ENCODE measurements around the gene PTPRS.
"Not testable (repeated sequence)": the region's sequence is repeated elsewhere in the genome, so short reads cannot be mapped to it uniquely, and the experiment has no call there.

PTPRS gene

GRCh38 chr19:5333581-5334365 is 6.8 kb downstream of the PTPRS start:
- no peak overlapping the region for H3K4me3 ChIP-seq (ENCODE audit: low read length)
- no peak for TF ChIP-seq ZNF274 (IDR thresholded peaks at IDR 0.05; ENCODE audit: low read depth, low read length)

DNA sequence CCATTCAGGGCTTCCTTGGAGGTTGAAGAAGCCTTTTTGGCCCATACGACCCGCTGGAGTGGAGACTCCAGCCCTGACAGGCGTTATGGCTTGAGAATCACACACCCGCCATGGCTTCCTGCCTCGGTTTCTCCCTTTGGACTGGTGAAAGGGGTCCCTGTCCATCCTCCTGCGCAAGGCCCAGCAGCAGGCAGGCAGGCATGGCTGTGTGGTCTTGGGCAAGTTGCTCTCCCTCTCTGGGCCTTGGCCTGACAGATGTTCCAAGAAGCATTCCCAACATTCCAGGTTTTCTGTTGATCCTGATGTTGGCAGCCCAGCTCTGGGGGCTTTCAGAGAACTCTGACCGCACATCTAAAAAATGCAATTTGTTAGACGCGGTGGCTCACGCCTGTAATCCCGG is 8.1 kb downstream of the PTPRS start:
- no peak overlapping the region for H3K4me3 ChIP-seq (ENCODE audit: low read length)
- TF ChIP-seq ZNF274 (IDR thresholded peaks at IDR 0.05; ENCODE audit: low read depth, low read length): no peak

GRCh38 chr19:5331790-5332189 is 8.8 kb downstream of the PTPRS start:
- no peak for TF ChIP-seq ZNF274 (IDR thresholded peaks at IDR 0.05; ENCODE audit: low read depth, low read length)
- no peak overlapping the region for H3K4me3 ChIP-seq (ENCODE audit: low read length)

DNA sequence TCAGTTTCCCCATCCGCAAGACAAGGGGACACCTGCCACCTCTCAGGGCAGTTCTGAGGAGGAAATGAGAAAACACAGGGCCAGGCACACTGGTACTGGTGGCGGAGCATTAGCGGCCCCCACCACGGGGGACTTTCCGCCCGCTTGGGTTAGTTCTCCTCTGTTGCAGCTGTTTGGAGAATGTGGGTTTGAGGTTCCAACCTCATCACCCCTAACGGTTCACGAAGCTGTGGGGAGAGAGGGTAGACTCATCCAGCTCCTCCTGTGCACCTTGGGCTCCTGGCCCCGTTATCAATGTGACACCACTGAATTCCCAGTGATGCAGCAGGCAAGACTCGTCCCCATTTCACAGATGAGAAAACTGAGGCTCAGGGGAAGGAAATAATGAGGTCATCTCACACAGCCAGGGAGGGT is 10.3 kb downstream of the PTPRS start:
- TF ChIP-seq ZNF274 (IDR thresholded peaks at IDR 0.05; ENCODE audit: low read depth, low read length): no peak

GRCh38 chr19:5329141-5329540 is 11.5 kb downstream of the PTPRS start:
- no peak for TF ChIP-seq ZNF274 (IDR thresholded peaks at IDR 0.05; ENCODE audit: low read depth, low read length)
- no peak overlapping the region for H3K4me3 ChIP-seq (ENCODE audit: low read length)

More for the DNA sequence above, 10.3 kb downstream of the PTPRS start:
- H3K4me3 ChIP-seq (ENCODE audit: low read length): no peak overlapping the region

GRCh38 chr19:5328407-5328806 is 12.2 kb downstream of the PTPRS start:
- not testable (repeated sequence) for H3K4me3 ChIP-seq (ENCODE audit: low read length)

DNA sequence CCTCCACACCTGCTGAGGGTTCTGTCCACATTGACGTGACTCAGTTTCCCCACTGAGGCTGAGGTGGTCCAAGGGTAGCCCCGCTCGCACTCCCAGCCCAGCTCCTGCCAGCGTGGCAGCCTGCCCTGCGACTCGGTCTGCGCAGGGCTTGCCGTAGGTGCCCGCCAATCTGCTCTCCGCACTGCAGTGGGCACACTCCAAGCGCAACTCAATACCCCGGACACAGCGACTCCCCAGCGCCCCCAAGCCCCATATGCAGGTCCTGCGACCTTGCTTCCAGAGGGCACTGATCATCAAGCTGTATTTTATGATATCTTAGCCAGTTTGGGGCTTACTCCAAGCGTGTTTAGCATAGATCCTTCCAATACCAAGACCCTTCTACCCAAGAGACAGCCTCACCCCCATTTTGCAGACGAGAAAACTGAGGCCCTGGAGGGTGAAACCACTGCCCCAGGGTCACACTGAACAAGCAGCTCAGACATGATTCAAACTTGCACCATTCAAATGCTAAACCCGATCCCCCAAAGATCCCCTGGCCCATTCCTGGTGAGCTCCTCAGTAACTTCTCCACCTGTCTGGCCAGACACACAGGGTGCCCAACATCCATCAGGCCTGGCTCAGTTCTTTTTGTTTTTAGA is 13.5 kb downstream of the PTPRS start:
- no peak for TF ChIP-seq ZNF274 (IDR thresholded peaks at IDR 0.05; ENCODE audit: low read depth, low read length)

DNA sequence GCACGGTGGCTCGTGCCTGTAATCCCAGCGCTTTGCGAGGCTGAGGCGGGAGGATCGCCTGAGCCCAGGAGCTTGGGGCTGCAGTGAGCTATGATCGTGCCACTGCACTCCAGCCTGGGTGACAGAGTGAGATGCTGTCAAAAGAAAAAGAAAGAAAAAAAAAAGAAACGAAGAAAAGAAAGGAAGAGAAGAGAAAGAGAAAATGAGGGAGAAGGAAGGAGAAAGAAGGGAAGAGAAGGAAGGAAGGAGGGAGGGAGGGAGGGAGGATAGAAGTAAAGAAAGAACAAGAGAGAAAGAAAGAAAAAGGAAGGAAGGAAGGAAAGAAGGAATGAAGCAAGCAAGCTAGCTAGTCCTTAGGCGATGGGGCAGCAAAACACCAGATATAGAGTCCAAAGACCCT is 14.1 kb downstream of the PTPRS start:
- H3K4me3 ChIP-seq (ENCODE audit: low read length): no peak overlapping the region
- TF ChIP-seq ZNF274 (IDR thresholded peaks at IDR 0.05; ENCODE audit: low read depth, low read length): no peak

More for the DNA sequence above, 13.5 kb downstream of the PTPRS start:
- H3K4me3 ChIP-seq (ENCODE audit: low read length): no peak overlapping the region

- no peak for TF ChIP-seq ZNF274 (IDR thresholded peaks at IDR 0.05; ENCODE audit: low read depth, low read length)
- no peak overlapping the region for H3K4me3 ChIP-seq (ENCODE audit: low read length)
Measured at GRCh38 chr19:5324947-5325346, 15.7 kb downstream of the PTPRS start.

GRCh38 chr19:5323475-5323811 is 17.2 kb downstream of the PTPRS start:
- H3K4me3 ChIP-seq (ENCODE audit: low read length): no peak overlapping the region
- TF ChIP-seq ZNF274 (IDR thresholded peaks at IDR 0.05; ENCODE audit: low read depth, low read length): no peak

DNA sequence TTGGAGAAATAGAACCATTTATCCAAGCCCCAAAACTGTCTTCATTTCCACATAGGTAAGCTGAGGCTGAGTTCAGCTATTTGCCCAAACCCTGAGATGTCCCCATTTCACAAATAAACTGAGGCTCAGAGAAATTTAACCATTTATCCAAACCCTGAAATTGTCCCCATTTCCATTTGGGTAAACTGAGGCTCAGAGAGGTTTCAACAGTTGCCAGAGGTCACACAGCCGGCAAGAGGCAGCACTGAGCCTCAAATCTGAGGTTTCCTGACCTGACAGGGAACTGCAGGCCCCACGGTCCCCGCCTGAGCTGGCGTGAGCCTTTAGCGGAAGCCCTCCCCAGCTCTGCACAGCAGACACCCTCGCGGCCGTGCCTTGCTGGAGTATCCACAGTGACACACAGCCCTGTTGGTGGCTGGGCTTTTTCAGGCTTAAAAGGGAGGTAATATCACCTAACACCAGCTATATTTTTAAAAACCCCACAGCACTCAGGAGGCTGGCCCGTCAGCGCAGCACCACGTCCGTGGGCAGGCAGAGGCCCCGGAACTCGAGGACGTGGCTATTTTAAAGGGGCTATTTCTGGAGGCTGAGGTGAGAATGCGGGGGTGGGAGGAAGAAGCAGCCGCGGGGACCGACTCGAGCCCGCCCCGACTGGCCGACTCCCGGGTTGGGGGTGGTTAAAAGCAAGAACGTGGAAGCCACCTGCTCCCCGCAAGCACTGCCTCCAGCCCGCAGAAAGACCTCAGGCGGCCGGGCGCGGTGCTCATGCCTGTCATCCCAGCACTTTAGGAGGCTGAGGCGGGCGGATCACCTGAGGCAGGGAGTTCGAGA is 18.5 kb downstream of the PTPRS start:
- H3K4me3 ChIP-seq (ENCODE audit: low read length): no peak overlapping the region
- TF ChIP-seq ZNF274 (IDR thresholded peaks at IDR 0.05; ENCODE audit: low read depth, low read length): no peak

- H3K4me3 ChIP-seq (ENCODE audit: low read length): no peak overlapping the region
- no peak for TF ChIP-seq ZNF274 (IDR thresholded peaks at IDR 0.05; ENCODE audit: low read depth, low read length)
Measured at GRCh38 chr19:5321066-5321642, 19.5 kb downstream of the PTPRS start.

GRCh38 chr19:5319516-5319915 is 21.1 kb downstream of the PTPRS start:
- no peak for TF ChIP-seq ZNF274 (IDR thresholded peaks at IDR 0.05; ENCODE audit: low read depth, low read length)
- H3K4me3 ChIP-seq (ENCODE audit: low read length): no peak overlapping the region

- TF ChIP-seq ZNF274 (IDR thresholded peaks at IDR 0.05; ENCODE audit: low read depth, low read length): no peak
- no peak overlapping the region for H3K4me3 ChIP-seq (ENCODE audit: low read length)
Measured at GRCh38 chr19:5318306-5318705, 22.3 kb downstream of the PTPRS start.

Data from GM08714 (cell line).